HK-2 (cell line): ENCODE measurements around the gene ATAD1.
"Not testable (repeated sequence)": the region's sequence is repeated elsewhere in the genome, so short reads cannot be mapped to it uniquely, and the experiment has no call there.

Experiments
- DNase-seq: peaks from one replicate; pipeline ENCODE4 v3.0.0-alpha.2; 2018; ENCODE audit not compliant: unreplicated experiment

The ATAD1 gene

GRCh38 chr10:87803328-87803727 lies 14.7 kb downstream of the ATAD1 start:
- DNase-seq = no peak

- DNase-seq = not testable (repeated sequence)
Measured at GRCh38 chr10:87801813-87802435, 16.1 kb downstream of the ATAD1 start.

GRCh38 chr10:87799860-87800259 lies 18.2 kb downstream of the ATAD1 start:
- no peak for DNase-seq

GRCh38 chr10:87798082-87798481 lies 19.9 kb downstream of the ATAD1 start:
- no peak for DNase-seq

- no peak for DNase-seq
Measured at GRCh38 chr10:87794285-87794684, 23.7 kb downstream of the ATAD1 start.

- DNase-seq = no peak
Measured at GRCh38 chr10:87790185-87790584, 27.8 kb downstream of the ATAD1 start.

- no peak for DNase-seq
Measured at GRCh38 chr10:87786421-87786820, 31.6 kb downstream of the ATAD1 start.

- DNase-seq = peak; percentile 25
Measured at GRCh38 chr10:87782721-87783120, 35.3 kb downstream of the ATAD1 start.

GRCh38 chr10:87781545-87781944 lies 36.5 kb downstream of the ATAD1 start:
- no peak for DNase-seq

- DNase-seq = no peak
Measured at GRCh38 chr10:87776328-87776727, 41.7 kb downstream of the ATAD1 start.

- no peak for DNase-seq
Measured at GRCh38 chr10:87775766-87776165, 42.3 kb downstream of the ATAD1 start.

- DNase-seq = no peak
Measured at GRCh38 chr10:87771871-87772500, 46.0 kb downstream of the ATAD1 start.

- DNase-seq = peak; percentile 37
Measured at GRCh38 chr10:87767253-87767652, 50.8 kb downstream of the ATAD1 start.

- DNase-seq = no peak
Measured at GRCh38 chr10:87765666-87766376, 52.2 kb downstream of the ATAD1 start.

- no peak for DNase-seq
Measured at GRCh38 chr10:87764072-87764934, 53.7 kb downstream of the ATAD1 start.

GRCh38 chr10:87763086-87763861 lies 54.8 kb downstream of the ATAD1 start:
- DNase-seq = no peak

- peak; percentile 28 for DNase-seq
Measured at GRCh38 chr10:87761892-87762291, 56.1 kb downstream of the ATAD1 start.

GRCh38 chr10:87761153-87761552 lies 56.9 kb downstream of the ATAD1 start:
- no peak for DNase-seq

- no peak for DNase-seq
Measured at GRCh38 chr10:87760195-87760905, 57.7 kb downstream of the ATAD1 start.

GRCh38 chr10:87759551-87759950 lies 58.5 kb downstream of the ATAD1 start:
- no peak for DNase-seq

- DNase-seq = no peak
Measured at GRCh38 chr10:87757685-87758084, 60.3 kb downstream of the ATAD1 start.
